Activated naive CD4-positive, alpha-beta T cell treated with anti-CD3 and anti-CD28 coated beads, Interleukin-2, amount 50 U/mL, for 24 hours (primary cell): ENCODE results near the gene LY6G6F.

Experiments
- H3K27ac Mint-ChIP-seq: one replicate; pipeline ENCODE4 v1.8.0; 2021; ENCODE audit warnings: mild to moderate bottlenecking, mixed read lengths
- H3K27me3 Mint-ChIP-seq: one replicate; pipeline ENCODE4 v1.8.0; 2021; ENCODE audit warnings: mixed read lengths
- H3K36me3 Mint-ChIP-seq: one replicate; pipeline ENCODE4 v1.8.0; 2021; ENCODE audit warnings: mixed read lengths
- H3K4me1 Mint-ChIP-seq: one replicate; pipeline ENCODE4 v1.8.0; 2021; ENCODE audit warnings: mixed read lengths
- H3K4me3 Mint-ChIP-seq: one replicate; pipeline ENCODE4 v1.8.0; 2021; ENCODE audit warnings: mild to moderate bottlenecking, mixed read lengths
- H3K9me3 Mint-ChIP-seq: one replicate; pipeline ENCODE4 v1.8.0; 2021; ENCODE audit warnings: mixed read lengths

Gene LY6G6F

DNA sequence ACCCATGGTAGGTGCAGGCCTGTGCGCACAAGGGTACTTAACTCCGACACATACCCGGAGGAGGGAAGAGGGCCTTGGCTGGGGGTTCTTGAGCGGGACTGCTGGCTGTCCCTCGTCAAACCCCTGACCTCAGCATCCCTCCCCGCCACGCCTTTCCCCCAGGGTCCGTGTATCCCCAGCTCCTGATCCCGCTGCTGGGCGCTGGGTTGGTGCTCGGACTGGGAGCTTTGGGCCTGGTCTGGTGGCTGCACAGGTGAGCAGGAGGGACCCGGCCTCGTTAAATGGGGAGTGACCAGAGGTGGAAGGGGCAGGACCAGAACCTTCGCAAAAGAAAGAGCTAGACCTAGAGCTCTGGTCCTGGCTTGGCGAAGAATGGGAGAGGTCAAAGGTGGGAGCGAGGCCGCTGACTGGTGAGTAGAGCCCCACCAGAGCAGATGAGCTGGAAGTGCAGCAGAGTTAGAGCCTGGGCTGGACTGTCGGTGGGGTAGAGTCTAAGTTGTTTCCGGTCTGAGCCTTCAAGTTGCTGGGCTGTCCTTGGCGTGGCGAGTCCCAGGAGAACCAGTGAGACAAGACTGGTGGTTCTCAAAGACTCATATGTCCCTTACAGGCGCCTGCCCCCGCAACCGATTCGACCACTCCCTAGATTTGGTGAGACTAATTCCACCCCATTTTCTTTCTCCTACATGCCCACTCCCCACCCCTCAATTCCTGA is 17.5 kb downstream of the LY6G6F start:
- H3K27ac Mint-ChIP-seq, result no peak overlapping the region
- no peaks in the 10 kb centered on the region for H3K9me3 Mint-ChIP-seq
- H3K36me3 Mint-ChIP-seq, result no peaks in the 10 kb centered on the region
- peaks cover 32% of the 10 kb centered on the region for H3K4me1 Mint-ChIP-seq
- no peak overlapping the region for H3K4me3 Mint-ChIP-seq
- no peaks in the 10 kb centered on the region for H3K27me3 Mint-ChIP-seq

DNA sequence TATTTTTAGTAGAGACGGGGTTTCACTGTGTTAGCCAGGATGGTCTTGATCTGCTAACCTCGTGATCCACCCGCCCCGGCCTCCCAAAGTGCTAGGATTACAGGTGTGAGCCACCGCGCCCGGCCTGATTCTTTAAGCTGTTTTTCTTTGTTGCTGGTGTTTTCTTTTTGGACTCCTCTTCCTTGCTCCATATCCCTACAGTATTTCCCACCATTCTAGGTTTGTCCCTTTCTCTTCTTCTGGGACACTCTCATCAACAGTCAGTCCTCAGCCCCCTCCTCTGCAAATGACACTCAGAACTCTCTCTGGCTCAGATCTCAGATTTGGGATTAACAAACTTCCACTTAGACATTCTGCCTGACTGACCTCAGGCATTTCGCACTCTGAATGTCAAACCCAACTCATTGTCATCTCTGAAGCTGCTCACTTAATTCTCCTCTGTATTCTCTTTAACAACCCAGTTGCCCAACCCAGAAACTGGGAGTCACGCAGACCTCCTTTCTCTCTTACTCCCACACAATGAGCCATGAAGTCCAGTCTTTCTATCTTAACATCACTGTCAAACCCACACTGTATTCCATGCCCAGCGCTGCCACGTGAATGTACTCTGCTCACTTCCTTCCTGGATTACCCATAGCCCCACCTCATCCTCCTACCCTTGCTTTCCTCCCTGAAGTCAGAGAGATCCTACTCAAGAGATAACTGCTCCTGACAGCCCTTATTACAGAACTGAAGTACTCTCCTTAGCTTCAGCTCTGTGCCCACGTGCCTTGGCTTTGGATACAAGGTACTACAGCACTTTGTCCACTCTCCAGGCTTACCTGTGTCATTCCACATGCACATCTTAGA is 19.1 kb downstream of the LY6G6F start:
- Mint-ChIP-seq H3K36me3 (no peaks in the 10 kb centered on the region), H3K9me3 (no peaks in the 10 kb centered on the region), H3K4me3 (no peak overlapping the region), H3K27ac (no peak overlapping the region), H3K27me3 (no peaks in the 10 kb centered on the region), H3K4me1 (peaks cover 43% of the 10 kb centered on the region)

DNA sequence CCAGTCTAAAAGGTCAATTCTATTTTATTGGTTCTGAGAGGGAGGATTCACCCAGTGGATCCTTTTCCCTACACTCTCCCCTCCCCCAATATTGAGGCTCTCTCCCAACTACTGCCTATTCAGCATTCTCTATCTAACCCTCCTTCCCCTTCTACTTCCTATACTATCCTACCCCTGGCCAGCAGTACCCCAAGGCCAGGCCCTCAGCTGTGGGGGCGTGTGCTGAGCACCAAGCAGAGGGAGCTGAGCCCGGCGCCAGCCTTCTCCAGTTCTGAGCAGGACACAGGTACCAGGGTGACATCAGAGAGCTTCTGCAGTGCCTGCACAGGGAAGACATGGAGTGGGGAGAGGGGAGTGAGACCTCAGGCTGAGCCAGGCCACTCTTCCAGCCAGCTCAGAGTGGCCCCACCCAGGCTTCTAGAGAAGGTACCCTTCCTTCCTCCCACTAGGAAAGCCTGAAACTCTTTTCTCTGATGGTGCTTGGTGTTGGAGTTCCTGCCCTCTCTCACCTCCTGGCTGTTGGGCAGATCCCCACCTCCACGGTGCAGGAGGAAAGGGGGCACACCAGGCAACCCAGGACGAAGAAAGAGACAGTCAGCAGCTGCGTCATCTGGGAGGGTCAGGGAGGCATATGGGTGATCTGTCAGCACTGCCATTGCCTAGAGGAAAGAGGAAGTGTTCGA is 20.5 kb downstream of the LY6G6F start:
- Mint-ChIP-seq H3K27ac (peak overlapping the region; percentile 5), H3K4me1 (peaks cover 48% of the 10 kb centered on the region), H3K4me3 (peak overlapping the region; percentile 60), H3K27me3 (no peaks in the 10 kb centered on the region), H3K36me3 (peaks cover 2% of the 10 kb centered on the region), H3K9me3 (no peaks in the 10 kb centered on the region)

GRCh38 chr6:31727717-31728671 is 21.3 kb downstream of the LY6G6F start:
- Mint-ChIP-seq H3K36me3 (peaks cover 2% of the 10 kb centered on the region), H3K4me1 (peaks cover 48% of the 10 kb centered on the region), H3K4me3 (peak overlapping the region; percentile 60), H3K27me3 (no peaks in the 10 kb centered on the region), H3K27ac (no peak overlapping the region), H3K9me3 (no peaks in the 10 kb centered on the region)

DNA sequence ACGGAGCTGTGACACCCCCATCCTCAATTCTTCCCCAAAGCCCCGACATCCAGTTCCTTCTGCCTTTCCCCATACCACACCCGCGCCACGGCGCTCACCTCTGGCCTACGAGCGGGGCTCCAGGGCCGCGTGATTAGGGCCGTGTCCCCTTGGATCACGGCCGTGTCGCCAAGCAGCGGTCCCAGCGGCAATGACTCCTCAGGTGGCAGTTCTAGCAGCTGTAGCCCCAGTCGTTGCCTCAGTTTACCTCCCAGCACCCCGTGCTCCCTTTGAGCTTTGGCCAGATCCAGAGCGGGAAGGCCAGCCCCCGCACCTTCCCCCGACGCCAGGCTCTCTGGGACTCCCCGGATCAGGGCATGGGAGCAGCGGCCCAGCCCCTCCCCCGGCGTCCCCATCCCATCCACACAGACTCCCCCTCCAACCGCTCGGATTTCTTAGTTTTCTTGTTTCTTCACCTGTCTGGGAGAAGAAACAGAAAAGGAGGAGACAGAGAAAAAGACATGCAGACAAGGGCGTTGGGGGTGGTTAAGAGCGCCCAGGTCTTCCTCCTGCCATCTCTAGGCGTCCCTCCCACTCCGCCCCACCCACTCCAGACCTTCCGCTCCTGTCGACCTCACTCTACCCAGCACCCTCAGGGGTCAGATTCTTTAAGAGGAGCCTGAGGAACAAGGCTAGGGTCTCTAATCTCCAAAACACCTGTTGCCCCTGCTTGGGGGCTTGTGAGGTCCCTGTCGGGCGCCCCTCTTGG is 22.3 kb downstream of the LY6G6F start, which contains the start of gene DDAH2:
Gene DDAH2 (minus strand): TSS at position 533 of the 748 bp plus-strand sequence. CDS start 138 bp downstream, at position 395.
- peaks cover 57% of the 10 kb centered on the region for H3K4me1 Mint-ChIP-seq
- no peak within 1 kb of the TSS for H3K27ac Mint-ChIP-seq

DNA sequence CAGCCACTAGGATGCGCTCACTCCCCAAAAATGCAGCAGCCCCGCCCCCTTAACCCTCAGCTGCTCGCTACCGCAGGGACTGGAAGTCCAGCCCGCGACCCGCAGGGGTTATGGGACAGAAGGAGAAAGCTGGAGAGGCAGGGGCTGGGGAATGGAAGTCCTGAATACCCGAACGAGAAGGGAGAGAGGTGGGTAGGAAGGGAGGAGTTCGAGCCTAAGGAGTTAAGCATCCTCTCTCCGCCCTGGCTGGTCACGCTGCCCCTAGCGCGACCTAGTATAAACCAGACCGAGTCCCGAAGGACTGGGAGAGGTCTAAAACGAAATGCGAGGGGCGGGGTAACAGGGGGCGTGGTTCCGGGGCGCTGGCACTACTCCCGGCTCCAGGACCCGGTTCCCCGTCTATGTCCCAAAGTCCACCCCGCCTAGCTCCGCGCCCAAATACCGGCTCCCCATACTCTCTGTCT is 22.9 kb downstream of the LY6G6F start:
- no peak overlapping the region for H3K27ac Mint-ChIP-seq
- peaks cover 7% of the 10 kb centered on the region for H3K36me3 Mint-ChIP-seq
- no peaks in the 10 kb centered on the region for H3K27me3 Mint-ChIP-seq
- peak overlapping the region; percentile 93 for H3K4me3 Mint-ChIP-seq
- H3K4me1 Mint-ChIP-seq, result peaks cover 63% of the 10 kb centered on the region
- H3K9me3 Mint-ChIP-seq, result no peaks in the 10 kb centered on the region

More for the DNA sequence above, 22.3 kb downstream of the LY6G6F start, which contains the start of gene DDAH2:
- Mint-ChIP-seq H3K36me3 (peaks cover 7% of the 10 kb centered on the region), H3K9me3 (no peaks in the 10 kb centered on the region), H3K27me3 (no peaks in the 10 kb centered on the region), H3K4me3 (peak within 1 kb of the TSS; percentile 93)

DNA sequence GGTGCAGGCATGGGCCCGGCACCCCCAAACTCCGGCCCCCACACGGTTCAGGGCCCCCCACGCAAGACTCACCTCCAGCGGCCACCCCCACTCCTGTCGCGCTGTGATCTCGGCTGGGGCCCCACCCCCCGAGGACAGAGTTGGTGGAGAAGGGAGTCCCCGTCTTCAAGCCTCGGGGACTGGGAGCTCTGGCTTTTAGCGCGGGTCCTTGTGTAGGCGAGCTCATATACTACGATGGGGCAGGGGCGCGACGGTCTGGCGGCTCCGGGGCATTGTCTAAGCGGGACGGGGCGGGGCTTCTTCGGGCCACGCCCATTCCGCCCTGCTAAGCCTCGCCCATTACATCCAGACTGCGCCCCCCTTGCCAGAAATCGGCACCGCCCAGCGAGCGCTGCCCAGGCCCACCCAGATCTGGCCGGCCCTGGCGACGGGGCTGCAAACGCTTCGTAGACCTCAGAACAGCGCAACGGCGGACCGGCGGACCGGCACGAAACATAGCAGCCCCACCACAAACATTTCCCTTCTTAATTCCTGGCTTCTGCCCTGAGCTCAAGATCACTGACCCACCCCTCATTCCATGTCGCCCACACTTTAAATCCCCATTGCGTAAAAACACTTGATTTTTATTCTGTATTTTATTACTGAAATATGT is 23.4 kb downstream of the LY6G6F start:
- Mint-ChIP-seq H3K36me3 (peaks cover 7% of the 10 kb centered on the region), H3K9me3 (no peaks in the 10 kb centered on the region), H3K4me1 (peaks cover 63% of the 10 kb centered on the region), H3K27me3 (no peaks in the 10 kb centered on the region), H3K4me3 (peak overlapping the region; percentile 93), H3K27ac (peak overlapping the region; percentile 24)

DNA sequence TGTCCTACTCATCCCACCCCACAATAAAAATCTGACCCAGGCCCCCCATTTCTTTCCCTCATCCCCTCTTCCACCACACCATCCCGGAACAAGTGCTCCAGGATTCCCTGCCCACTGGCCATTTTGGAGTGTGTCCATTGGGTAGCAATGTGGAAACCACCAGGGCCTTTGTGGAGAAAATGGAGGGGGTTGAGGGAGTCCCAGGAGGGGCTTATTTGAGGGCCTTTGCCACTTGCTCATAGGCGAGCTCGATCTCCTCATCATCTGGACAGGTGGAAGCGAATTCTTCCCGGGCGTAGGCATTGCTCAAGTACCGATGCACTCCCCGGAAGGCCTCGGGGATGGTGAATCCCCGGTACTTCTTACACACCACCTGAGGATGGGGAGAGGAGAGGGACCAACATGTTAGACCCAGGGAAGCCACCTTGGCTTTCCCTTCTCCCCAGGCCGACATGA is 24.0 kb downstream of the LY6G6F start:
- Mint-ChIP-seq H3K36me3 (peaks cover 7% of the 10 kb centered on the region), H3K4me3 (peak overlapping the region; percentile 93), H3K27ac (peak overlapping the region; percentile 24), H3K9me3 (no peaks in the 10 kb centered on the region), H3K27me3 (no peaks in the 10 kb centered on the region), H3K4me1 (peaks cover 62% of the 10 kb centered on the region)

- Mint-ChIP-seq H3K4me3 (no peak overlapping the region), H3K4me1 (peaks cover 55% of the 10 kb centered on the region)
These were observed 25.4 kb downstream of the LY6G6F start for GRCh38 chr6:31732029-31732428.

DNA sequence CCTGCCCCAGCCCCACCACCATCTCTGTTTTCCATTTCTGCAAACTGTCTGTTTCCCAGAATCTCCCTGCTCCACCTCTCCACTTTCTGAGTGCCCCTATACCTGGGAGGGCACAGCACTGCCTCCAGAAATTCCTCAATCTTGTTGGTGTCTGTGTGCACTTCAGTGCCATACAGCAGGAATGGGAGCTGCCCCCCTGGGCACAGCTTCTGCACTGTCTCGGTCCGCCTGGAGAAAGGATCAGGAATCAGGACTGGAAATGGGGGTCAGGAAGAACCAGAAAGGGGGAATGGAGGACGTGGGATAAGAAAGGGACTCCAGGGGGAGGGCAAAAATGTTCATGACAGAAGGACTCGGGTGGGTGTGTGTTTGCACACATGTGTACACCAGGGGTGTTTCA is 27.1 kb downstream of the LY6G6F start:
- Mint-ChIP-seq H3K4me1 (peaks cover 58% of the 10 kb centered on the region), H3K9me3 (no peaks in the 10 kb centered on the region), H3K36me3 (peaks cover 7% of the 10 kb centered on the region), H3K27me3 (no peaks in the 10 kb centered on the region), H3K27ac (no peak overlapping the region), H3K4me3 (peak overlapping the region; percentile 96)

More at GRCh38 chr6:31732029-31732428, 25.4 kb downstream of the LY6G6F start:
- H3K9me3 Mint-ChIP-seq, result no peaks in the 10 kb centered on the region
- H3K27ac Mint-ChIP-seq, result no peak overlapping the region
- H3K36me3 Mint-ChIP-seq, result peaks cover 7% of the 10 kb centered on the region
- H3K27me3 Mint-ChIP-seq, result no peaks in the 10 kb centered on the region

- peak overlapping the region; percentile 86 for H3K27ac Mint-ChIP-seq
- peak overlapping the region; percentile 96 for H3K4me3 Mint-ChIP-seq
- no peaks in the 10 kb centered on the region for H3K27me3 Mint-ChIP-seq
- no peaks in the 10 kb centered on the region for H3K9me3 Mint-ChIP-seq
- peaks cover 60% of the 10 kb centered on the region for H3K4me1 Mint-ChIP-seq
- peaks cover 7% of the 10 kb centered on the region for H3K36me3 Mint-ChIP-seq
These were observed 27.7 kb downstream of the LY6G6F start for GRCh38 chr6:31734247-31734820.

DNA sequence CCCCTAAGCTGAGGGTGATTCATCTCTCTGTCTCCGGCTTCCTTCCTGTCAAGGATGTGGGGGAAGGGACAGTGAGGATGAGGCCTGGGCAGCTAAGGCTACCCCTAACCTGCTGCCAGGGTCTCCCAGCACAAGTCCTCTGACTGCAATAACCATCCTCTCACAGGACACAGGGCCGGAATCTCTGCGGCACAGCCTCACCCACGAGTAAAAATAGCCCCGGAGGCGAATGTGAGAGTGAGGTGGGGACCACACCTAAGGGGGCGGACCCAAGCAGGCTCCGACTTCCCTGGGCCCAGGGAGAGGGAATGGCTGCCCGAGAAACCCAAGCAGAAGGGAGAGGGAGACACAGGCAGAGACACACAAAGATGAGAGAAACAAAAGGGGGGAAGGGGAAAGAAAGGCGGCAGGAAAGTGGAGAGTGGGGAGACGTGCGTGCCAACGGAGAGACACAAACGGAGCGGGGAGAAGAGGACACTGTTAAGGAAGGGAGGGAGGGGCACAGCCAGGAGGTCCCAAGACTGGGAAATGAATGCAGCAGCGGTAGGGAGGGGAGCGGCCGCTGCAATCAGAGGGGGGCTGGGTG is 28.2 kb downstream of the LY6G6F start:
- Mint-ChIP-seq H3K36me3 (peaks cover 7% of the 10 kb centered on the region), H3K4me3 (peak overlapping the region; percentile 96), H3K27ac (peak overlapping the region; percentile 92), H3K4me1 (peaks cover 63% of the 10 kb centered on the region), H3K9me3 (no peaks in the 10 kb centered on the region), H3K27me3 (no peaks in the 10 kb centered on the region)
